K562 (cell line): ENCODE results near the gene ZGLP1. TPM values are rescaled to one million over a fixed set of nuclear protein-coding genes. Genes with fewer than 3 reads are reported as not detected.
A peak's percentile ranks its signal among the peaks of the same experiment; 100 is the strongest.

Experiments used
- ATF7 ChIP-seq: fragments of 450-650 bp; IDR thresholded peaks from 2 replicates; pipeline ENCODE4 v1.7.1; 2014; ENCODE audit warnings: mild to moderate bottlenecking, moderate library complexity
- CBFA2T2 ChIP-seq: fragments of 450-650 bp; conservative IDR thresholded peaks from 2 replicates; pipeline ENCODE4 v1.6.1; 2017; ENCODE audit warnings: mild to moderate bottlenecking
- CBX1 ChIP-seq: sonication (generic); IDR thresholded peaks from 2 replicates; pipeline ENCODE4 v1.6.1; 2016; ENCODE audit warnings: antibody characterized with exemption, low read depth, mild to moderate bottlenecking
- CCAR2 ChIP-seq: fragments of 200-400 bp; formaldehyde crosslinking; IDR thresholded peaks from 2 replicates; pipeline ENCODE4 v1.6.1; 2017; ENCODE audit warnings: mild to moderate bottlenecking, low read depth, low read length
- MYNN ChIP-seq, 2 experiments: sonication (generic); formaldehyde crosslinking in 1 of 2; IDR thresholded peaks; 2 replicates each; pipeline versions ENCODE4 v1.5.0 to v1.6.1; 2016 to 2020; ENCODE audit warnings: antibody characterized with exemption in 1 of 2, missing genetic modification reagents in 1 of 2
- NCOA1 ChIP-seq: fragments of 450-650 bp; IDR thresholded peaks from 2 replicates; pipeline ENCODE4 v1.6.1; 2016; ENCODE audit warnings: low read depth
- NCOR1 ChIP-seq: fragments of 450-650 bp; IDR thresholded peaks from 2 replicates; pipeline ENCODE4 v1.6.1; 2016; ENCODE audit warnings: mild to moderate bottlenecking, moderate library complexity
- SIN3B ChIP-seq: fragments of 450-650 bp; IDR thresholded peaks from 2 replicates; pipeline ENCODE4 v1.6.1; 2017; ENCODE audit warnings: low read depth, mild to moderate bottlenecking, moderate library complexity
- SMARCA4 ChIP-seq: fragments of 450-650 bp; IDR thresholded peaks from 2 replicates; pipeline ENCODE4 v1.6.1; 2016
- SMC3 ChIP-seq: conservative IDR thresholded peaks from 2 replicates; pipeline ENCODE4 v1.6.1; 2011; ENCODE audit warnings: low read depth, low read length, improper control_type of control experiment; ENCODE audit not compliant: insufficient read depth
- SRSF7 ChIP-seq: fragments of 200-400 bp; formaldehyde crosslinking; optimal IDR thresholded peaks from 2 replicates; pipeline ENCODE3; 2017; ENCODE audit warnings: mild to moderate bottlenecking, low read depth, low read length
- ZBTB12 ChIP-seq: fragments of 250-450 bp; sonication (Bioruptor Pico); IDR thresholded peaks from 2 replicates; pipeline ENCODE4 v1.4.0; 2020
- ZBTB8A ChIP-seq: fragments of 450-650 bp; IDR thresholded peaks from 2 replicates; pipeline ENCODE4 v1.6.1; 2018; ENCODE audit warnings: mild to moderate bottlenecking, moderate library complexity; ENCODE audit not compliant: partially characterized antibody
- ZNF217 ChIP-seq: sonication (generic); formaldehyde crosslinking; IDR thresholded peaks from 2 replicates; pipeline ENCODE4 v1.8.0; 2022; ENCODE audit warnings: mild to moderate bottlenecking, missing genetic modification reagents
- ZNF41 ChIP-seq: fragments of 250-450 bp; sonication (Bioruptor Pico); conservative IDR thresholded peaks from 2 replicates; pipeline ENCODE4 v1.4.0; 2020; ENCODE audit warnings: mild to moderate bottlenecking
- ZNF507 ChIP-seq: conservative IDR thresholded peaks from 2 replicates; pipeline ENCODE4 v1.6.1; 2017; ENCODE audit warnings: missing genetic modification characterization, missing compliant biosample characterization
- ZNF668 ChIP-seq: fragments of 250-450 bp; sonication (Bioruptor Pico); IDR thresholded peaks from 2 replicates; pipeline ENCODE4 v1.8.0; 2022; ENCODE audit warnings: mild to moderate bottlenecking, inconsistent platforms
- polyA plus RNA-seq, 8 experiments: library from polyadenylated mRNA; depleted of rRNA in 4 of 8; stranded (reverse) in 5 of 8; unstranded in 3 of 8; fragments of >200 nt; fragmentation: Nextera tagmentation in 2 of 8; fragmentation: Illumina TruSeq in 1 of 8; extraction: Ambion mirVana in 2 of 8; extraction: Trizol in 1 of 8; gene quantifications; 2 replicates each; pipeline versions ENCODE4 v1.2.1 to v1.2.3, GENCODE V29; 2011 to 2014; ENCODE audit warnings: inconsistent platforms in 1 of 8, missing spikeins in 1 of 8
- total RNA-seq, 7 experiments: library from RNA; depleted of rRNA in 6 of 7; stranded (reverse); fragments of >200 nt in 6 of 7; fragmentation: Illumina TruSeq in 2 of 7; extraction: Trizol in 2 of 7; gene quantifications; 2 replicates each; pipeline versions ENCODE4 v1.2.1 to v1.2.3, GENCODE V29; 2011 to 2021; ENCODE audit warnings: low replicate concordance in 1 of 7
- TF ChIP-seq, protein P1 (sequence below): fragments of 450-650 bp; conservative IDR thresholded peaks from 2 replicates; pipeline ENCODE4 v1.6.1; 2016; ENCODE audit warnings: missing genetic modification characterization, low read depth, mild to moderate bottlenecking, control low read depth, missing compliant biosample characterization
- TF ChIP-seq, protein P2 (sequence below): sonication (generic); formaldehyde crosslinking; IDR thresholded peaks from 2 replicates; pipeline ENCODE4 v1.8.1; 2023; ENCODE audit warnings: mild to moderate bottlenecking, missing genetic modification reagents
- TF ChIP-seq, protein P3 (sequence below), 3 experiments: fragments of 200-800 bp in 1 of 3; fragments of 250-450 bp in 1 of 3; fragments of 450-650 bp in 1 of 3; sonication (Bioruptor Pico) in 1 of 3; sonication (Bioruptor generic) in 1 of 3; formaldehyde crosslinking in 1 of 3; IDR thresholded peaks; 2 replicates each; pipeline versions ENCODE4 v1.6.1 to v1.8.0; 2016 to 2022; ENCODE audit warnings: mild to moderate bottlenecking in 2 of 3, missing genetic modification characterization in 2 of 3, missing compliant biosample characterization in 1 of 3, moderate library complexity in 1 of 3

ZGLP1 gene
- total and polyA plus RNA-seq, 9 of the 15 experiments (the other 6 are each of a cell fraction or from before 2014, with no cell fraction given) = 0.24 to 4.5 (median 2.2) TPM

GRCh38 chr19:10292789-10293636 lies 16.6 kb downstream of the ZGLP1 start (continued):
- no peak for TF ChIP-seq SMARCA4
- TF ChIP-seq NCOA1 = no peak; the same call in 1 of the 2 replicates
- TF ChIP-seq, protein P1, sequence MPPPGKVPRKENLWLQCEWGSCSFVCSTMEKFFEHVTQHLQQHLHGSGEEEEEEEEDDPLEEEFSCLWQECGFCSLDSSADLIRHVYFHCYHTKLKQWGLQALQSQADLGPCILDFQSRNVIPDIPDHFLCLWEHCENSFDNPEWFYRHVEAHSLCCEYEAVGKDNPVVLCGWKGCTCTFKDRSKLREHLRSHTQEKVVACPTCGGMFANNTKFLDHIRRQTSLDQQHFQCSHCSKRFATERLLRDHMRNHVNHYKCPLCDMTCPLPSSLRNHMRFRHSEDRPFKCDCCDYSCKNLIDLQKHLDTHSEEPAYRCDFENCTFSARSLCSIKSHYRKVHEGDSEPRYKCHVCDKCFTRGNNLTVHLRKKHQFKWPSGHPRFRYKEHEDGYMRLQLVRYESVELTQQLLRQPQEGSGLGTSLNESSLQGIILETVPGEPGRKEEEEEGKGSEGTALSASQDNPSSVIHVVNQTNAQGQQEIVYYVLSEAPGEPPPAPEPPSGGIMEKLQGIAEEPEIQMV = no peak
- TF ChIP-seq, protein P2, sequence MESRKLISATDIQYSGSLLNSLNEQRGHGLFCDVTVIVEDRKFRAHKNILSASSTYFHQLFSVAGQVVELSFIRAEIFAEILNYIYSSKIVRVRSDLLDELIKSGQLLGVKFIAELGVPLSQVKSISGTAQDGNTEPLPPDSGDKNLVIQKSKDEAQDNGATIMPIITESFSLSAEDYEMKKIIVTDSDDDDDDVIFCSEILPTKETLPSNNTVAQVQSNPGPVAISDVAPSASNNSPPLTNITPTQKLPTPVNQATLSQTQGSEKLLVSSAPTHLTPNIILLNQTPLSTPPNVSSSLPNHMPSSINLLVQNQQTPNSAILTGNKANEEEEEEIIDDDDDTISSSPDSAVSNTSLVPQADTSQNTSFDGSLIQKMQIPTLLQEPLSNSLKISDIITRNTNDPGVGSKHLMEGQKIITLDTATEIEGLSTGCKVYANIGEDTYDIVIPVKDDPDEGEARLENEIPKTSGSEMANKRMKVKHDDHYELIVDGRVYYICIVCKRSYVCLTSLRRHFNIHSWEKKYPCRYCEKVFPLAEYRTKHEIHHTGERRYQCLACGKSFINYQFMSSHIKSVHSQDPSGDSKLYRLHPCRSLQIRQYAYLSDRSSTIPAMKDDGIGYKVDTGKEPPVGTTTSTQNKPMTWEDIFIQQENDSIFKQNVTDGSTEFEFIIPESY = 0 out of 2 replicates have a peak, but pooled peaks have one; percentile 45
- no peak for TF ChIP-seq ZNF668
- TF ChIP-seq ZNF217 = no peak
- TF ChIP-seq ZNF41 = no peak
- no peak for TF ChIP-seq ZBTB12 (CRISPR knock-in tag)
- no peak for TF ChIP-seq SRSF7
- no peak for TF ChIP-seq CBFA2T2
- TF ChIP-seq ATF7 = peak; percentile 87; the same call in 1 of the 2 replicates
- TF ChIP-seq ZNF507 (tag) = no peak
- no peak; the same call in 1 of the 2 replicates for TF ChIP-seq MYNN (IDR thresholded peaks at IDR 0.05)
- TF ChIP-seq MYNN (CRISPR knock-in tag; IDR thresholded peaks at IDR 0.05) = no peak
- no peak for TF ChIP-seq ZBTB8A
- no peak; the same call in 1 of the 2 replicates for TF ChIP-seq CBX1
- TF ChIP-seq, protein P3, sequence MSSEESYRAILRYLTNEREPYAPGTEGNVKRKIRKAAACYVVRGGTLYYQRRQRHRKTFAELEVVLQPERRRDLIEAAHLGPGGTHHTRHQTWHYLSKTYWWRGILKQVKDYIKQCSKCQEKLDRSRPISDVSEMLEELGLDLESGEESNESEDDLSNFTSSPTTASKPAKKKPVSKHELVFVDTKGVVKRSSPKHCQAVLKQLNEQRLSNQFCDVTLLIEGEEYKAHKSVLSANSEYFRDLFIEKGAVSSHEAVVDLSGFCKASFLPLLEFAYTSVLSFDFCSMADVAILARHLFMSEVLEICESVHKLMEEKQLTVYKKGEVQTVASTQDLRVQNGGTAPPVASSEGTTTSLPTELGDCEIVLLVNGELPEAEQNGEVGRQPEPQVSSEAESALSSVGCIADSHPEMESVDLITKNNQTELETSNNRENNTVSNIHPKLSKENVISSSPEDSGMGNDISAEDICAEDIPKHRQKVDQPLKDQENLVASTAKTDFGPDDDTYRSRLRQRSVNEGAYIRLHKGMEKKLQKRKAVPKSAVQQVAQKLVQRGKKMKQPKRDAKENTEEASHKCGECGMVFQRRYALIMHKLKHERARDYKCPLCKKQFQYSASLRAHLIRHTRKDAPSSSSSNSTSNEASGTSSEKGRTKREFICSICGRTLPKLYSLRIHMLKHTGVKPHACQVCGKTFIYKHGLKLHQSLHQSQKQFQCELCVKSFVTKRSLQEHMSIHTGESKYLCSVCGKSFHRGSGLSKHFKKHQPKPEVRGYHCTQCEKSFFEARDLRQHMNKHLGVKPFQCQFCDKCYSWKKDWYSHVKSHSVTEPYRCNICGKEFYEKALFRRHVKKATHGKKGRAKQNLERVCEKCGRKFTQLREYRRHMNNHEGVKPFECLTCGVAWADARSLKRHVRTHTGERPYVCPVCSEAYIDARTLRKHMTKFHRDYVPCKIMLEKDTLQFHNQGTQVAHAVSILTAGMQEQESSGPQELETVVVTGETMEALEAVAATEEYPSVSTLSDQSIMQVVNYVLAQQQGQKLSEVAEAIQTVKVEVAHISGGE (CRISPR knock-in tag; IDR thresholded peaks at IDR 0.05) = no peak
- no peak for TF ChIP-seq CCAR2
- TF ChIP-seq SIN3B = peak; percentile 17; the same call in 1 of the 2 replicates
- TF ChIP-seq SMC3 = no peak
- TF ChIP-seq NCOR1 = no peak
